ENCODE results near the gene PTGER2. TPM values are rescaled to one million over a fixed set of nuclear protein-coding genes. Genes with fewer than 3 reads are reported as not detected.

Gene PTGER2
- total RNA-seq, 1 donor from 2014 or later, result 67.9 TPM

GRCh38 chr14:52329678-52330369 lies 15.7 kb downstream of the PTGER2 start:
- H3K27me3 Mint-ChIP-seq (ENCODE audit: insufficient read depth), result no peaks in the 10 kb centered on the region
- no peaks in the 10 kb centered on the region for H3K9me3 Mint-ChIP-seq
- no peak for DNase-seq (ENCODE audit: low spot score)
- intact Hi-C loops (cut with micrococcal nuclease), result loop anchor here (5.0 kb wide), 3 partner anchors 458 to 1593 kb away; no protein-coding TSS in a partner anchor
- peaks cover 80% of the 10 kb centered on the region for H3K4me1 Mint-ChIP-seq (ENCODE audit: low read depth)
- peak overlapping the region; percentile 70 for H3K27ac Mint-ChIP-seq
- H3K36me3 Mint-ChIP-seq (ENCODE audit: low read depth), result peaks cover 68% of the 10 kb centered on the region
- peak overlapping the region; percentile 19 for H3K4me3 Mint-ChIP-seq

- no peaks in the 10 kb centered on the region for H3K27me3 Mint-ChIP-seq (ENCODE audit: insufficient read depth)
- H3K4me1 Mint-ChIP-seq (ENCODE audit: low read depth), result peaks cover 75% of the 10 kb centered on the region
- no peak overlapping the region for H3K27ac Mint-ChIP-seq
- H3K9me3 Mint-ChIP-seq, result no peaks in the 10 kb centered on the region
- peaks cover 56% of the 10 kb centered on the region for H3K36me3 Mint-ChIP-seq (ENCODE audit: low read depth)
- H3K4me3 Mint-ChIP-seq, result no peak overlapping the region
- DNase-seq (ENCODE audit: low spot score), result no peak
- intact Hi-C loops (cut with micrococcal nuclease), result no loop called here
These were observed 18.2 kb downstream of the PTGER2 start for GRCh38 chr14:52332269-52332668.

GRCh38 chr14:52333108-52333507 lies 19.0 kb downstream of the PTGER2 start:
- no peak overlapping the region for H3K4me3 Mint-ChIP-seq
- H3K9me3 Mint-ChIP-seq, result no peaks in the 10 kb centered on the region
- DNase-seq (ENCODE audit: low spot score), result no peak
- intact Hi-C loops (cut with micrococcal nuclease), result no loop called here
- H3K27ac Mint-ChIP-seq, result peak overlapping the region; percentile 27
- peaks cover 66% of the 10 kb centered on the region for H3K4me1 Mint-ChIP-seq (ENCODE audit: low read depth)
- no peaks in the 10 kb centered on the region for H3K27me3 Mint-ChIP-seq (ENCODE audit: insufficient read depth)
- peaks cover 47% of the 10 kb centered on the region for H3K36me3 Mint-ChIP-seq (ENCODE audit: low read depth)

- peaks cover 45% of the 10 kb centered on the region for H3K36me3 Mint-ChIP-seq (ENCODE audit: low read depth)
- H3K27me3 Mint-ChIP-seq (ENCODE audit: insufficient read depth), result no peaks in the 10 kb centered on the region
- intact Hi-C loops (cut with micrococcal nuclease), result no loop called here
- no peak for DNase-seq (ENCODE audit: low spot score)
- H3K4me1 Mint-ChIP-seq (ENCODE audit: low read depth), result peaks cover 63% of the 10 kb centered on the region
- H3K27ac Mint-ChIP-seq, result peak overlapping the region; percentile 27
- no peaks in the 10 kb centered on the region for H3K9me3 Mint-ChIP-seq
- no peak overlapping the region for H3K4me3 Mint-ChIP-seq
These were observed 19.9 kb downstream of the PTGER2 start for GRCh38 chr14:52333823-52334657.

- no peak overlapping the region for H3K27ac Mint-ChIP-seq
- no peak overlapping the region for H3K4me3 Mint-ChIP-seq
- no peaks in the 10 kb centered on the region for H3K9me3 Mint-ChIP-seq
- H3K36me3 Mint-ChIP-seq (ENCODE audit: low read depth), result peaks cover 36% of the 10 kb centered on the region
- H3K27me3 Mint-ChIP-seq (ENCODE audit: insufficient read depth), result peaks cover 2% of the 10 kb centered on the region
- peaks cover 49% of the 10 kb centered on the region for H3K4me1 Mint-ChIP-seq (ENCODE audit: low read depth)
- DNase-seq (ENCODE audit: low spot score), result no peak
- intact Hi-C loops (cut with micrococcal nuclease), result no loop called here
These were observed 22.1 kb downstream of the PTGER2 start for GRCh38 chr14:52336241-52336640.

GRCh38 chr14:52338051-52338681 lies 24.1 kb downstream of the PTGER2 start:
- intact Hi-C loops (cut with micrococcal nuclease), result loop anchor here (1.0 kb wide), 1 partner anchor 13 kb away; no protein-coding TSS in a partner anchor
- peaks cover 2% of the 10 kb centered on the region for H3K27me3 Mint-ChIP-seq (ENCODE audit: insufficient read depth)
- peaks cover 36% of the 10 kb centered on the region for H3K4me1 Mint-ChIP-seq (ENCODE audit: low read depth)
- no peaks in the 10 kb centered on the region for H3K9me3 Mint-ChIP-seq
- no peak for DNase-seq (ENCODE audit: low spot score)
- no peak overlapping the region for H3K27ac Mint-ChIP-seq
- no peak overlapping the region for H3K4me3 Mint-ChIP-seq
- H3K36me3 Mint-ChIP-seq (ENCODE audit: low read depth), result peaks cover 26% of the 10 kb centered on the region

GRCh38 chr14:52339262-52339661 lies 25.1 kb downstream of the PTGER2 start:
- Mint-ChIP-seq H3K27ac (no peak overlapping the region), H3K9me3 (peaks cover 7% of the 10 kb centered on the region), H3K4me3 (no peak overlapping the region), H3K36me3 (ENCODE audit: low read depth) (peaks cover 21% of the 10 kb centered on the region), H3K27me3 (ENCODE audit: insufficient read depth) (peaks cover 2% of the 10 kb centered on the region), H3K4me1 (ENCODE audit: low read depth) (peaks cover 28% of the 10 kb centered on the region)
- intact Hi-C loops (cut with micrococcal nuclease), result no loop called here
- no peak for DNase-seq (ENCODE audit: low spot score)

GRCh38 chr14:52342849-52343596 lies 28.9 kb downstream of the PTGER2 start:
- Mint-ChIP-seq H3K4me3 (no peak overlapping the region), H3K9me3 (peaks cover 17% of the 10 kb centered on the region), H3K27ac (no peak overlapping the region), H3K4me1 (ENCODE audit: low read depth) (peaks cover 8% of the 10 kb centered on the region), H3K36me3 (ENCODE audit: low read depth) (peaks cover 18% of the 10 kb centered on the region), H3K27me3 (ENCODE audit: insufficient read depth) (peaks cover 10% of the 10 kb centered on the region)
- DNase-seq (ENCODE audit: low spot score), result no peak
- intact Hi-C loops (cut with micrococcal nuclease), result no loop called here

GRCh38 chr14:52346778-52347177 lies 32.7 kb downstream of the PTGER2 start:
- peaks cover 19% of the 10 kb centered on the region for H3K36me3 Mint-ChIP-seq (ENCODE audit: low read depth)
- no peak for DNase-seq (ENCODE audit: low spot score)
- H3K27ac Mint-ChIP-seq, result no peak overlapping the region
- peaks cover 7% of the 10 kb centered on the region for H3K27me3 Mint-ChIP-seq (ENCODE audit: insufficient read depth)
- H3K4me1 Mint-ChIP-seq (ENCODE audit: low read depth), result peaks cover 32% of the 10 kb centered on the region
- peaks cover 17% of the 10 kb centered on the region for H3K9me3 Mint-ChIP-seq
- H3K4me3 Mint-ChIP-seq, result no peak overlapping the region
- intact Hi-C loops (cut with micrococcal nuclease), result no loop called here

GRCh38 chr14:52348279-52348678 lies 34.2 kb downstream of the PTGER2 start:
- peaks cover 17% of the 10 kb centered on the region for H3K36me3 Mint-ChIP-seq (ENCODE audit: low read depth)
- peaks cover 47% of the 10 kb centered on the region for H3K4me1 Mint-ChIP-seq (ENCODE audit: low read depth)
- no peak for DNase-seq (ENCODE audit: low spot score)
- no peak overlapping the region for H3K27ac Mint-ChIP-seq
- H3K9me3 Mint-ChIP-seq, result peaks cover 17% of the 10 kb centered on the region
- H3K27me3 Mint-ChIP-seq (ENCODE audit: insufficient read depth), result peaks cover 7% of the 10 kb centered on the region
- intact Hi-C loops (cut with micrococcal nuclease), result no loop called here
- H3K4me3 Mint-ChIP-seq, result no peak overlapping the region

GRCh38 chr14:52348776-52349175 lies 34.7 kb downstream of the PTGER2 start:
- intact Hi-C loops (cut with micrococcal nuclease), result no loop called here
- peaks cover 51% of the 10 kb centered on the region for H3K4me1 Mint-ChIP-seq (ENCODE audit: low read depth)
- peaks cover 12% of the 10 kb centered on the region for H3K9me3 Mint-ChIP-seq
- no peak overlapping the region for H3K4me3 Mint-ChIP-seq
- DNase-seq (ENCODE audit: low spot score), result no peak
- peaks cover 7% of the 10 kb centered on the region for H3K27me3 Mint-ChIP-seq (ENCODE audit: insufficient read depth)
- H3K27ac Mint-ChIP-seq, result peak overlapping the region; percentile 85
- peaks cover 14% of the 10 kb centered on the region for H3K36me3 Mint-ChIP-seq (ENCODE audit: low read depth)

- H3K27me3 Mint-ChIP-seq (ENCODE audit: insufficient read depth), result peaks cover 6% of the 10 kb centered on the region
- DNase-seq (ENCODE audit: low spot score), result no peak
- H3K4me1 Mint-ChIP-seq (ENCODE audit: low read depth), result peaks cover 60% of the 10 kb centered on the region
- intact Hi-C loops (cut with micrococcal nuclease), result no loop called here
- peak overlapping the region; percentile 8 for H3K4me3 Mint-ChIP-seq
- peaks cover 13% of the 10 kb centered on the region for H3K36me3 Mint-ChIP-seq (ENCODE audit: low read depth)
- peaks cover 6% of the 10 kb centered on the region for H3K9me3 Mint-ChIP-seq
- peak overlapping the region; percentile 56 for H3K27ac Mint-ChIP-seq
These were observed 35.6 kb downstream of the PTGER2 start for GRCh38 chr14:52349731-52350130.
